ENCODE results near the gene SMAD4. TPM values are rescaled to one million over a fixed set of nuclear protein-coding genes. Genes with fewer than 3 reads are reported as not detected.

Gene SMAD4
- total and polyA plus RNA-seq, 5 donors: 14.8 to 98.2 (median 92.0) TPM

- Histone ChIP-seq H3K4me3 (ENCODE audit: low read length) (no peak overlapping the region), H3K27me3 (ENCODE audit: control insufficient read depth, insufficient read depth) (no peaks in the 10 kb centered on the region), H3K27ac (ENCODE audit: low read length) (no peak overlapping the region), H3K4me1 (ENCODE audit: control insufficient read depth, insufficient read depth, low read length) (peaks cover 4% of the 10 kb centered on the region), H3K9me3 (ENCODE audit: control insufficient read depth, low read length) (no peaks in the 10 kb centered on the region)
- DNase-seq (no peak), ATAC-seq (no peak)
- intact Hi-C loops (cut with DNase I): no loop called here
- 90% methylated on average over 5 of the region's 5 CpGs for WGBS
These were observed 23.8 kb upstream of the SMAD4 start for GRCh38 chr18:51006061-51006818.

GRCh38 chr18:51006948-51007789 lies 22.8 kb upstream of the SMAD4 start:
- H3K9me3 ChIP-seq (ENCODE audit: control insufficient read depth, low read length): no peaks in the 10 kb centered on the region
- no peak overlapping the region for H3K4me3 ChIP-seq (ENCODE audit: low read length)
- no peaks in the 10 kb centered on the region for H3K27me3 ChIP-seq (ENCODE audit: control insufficient read depth, insufficient read depth)
- WGBS: 54% methylated on average over 13 of the region's 13 CpGs
- H3K27ac ChIP-seq (ENCODE audit: low read length): no peak overlapping the region
- intact Hi-C loops (cut with DNase I): no loop called here
- DNase-seq (peak in 1 of 3 donors; percentile 25), ATAC-seq (no peak)
- peaks cover 4% of the 10 kb centered on the region for H3K4me1 ChIP-seq (ENCODE audit: control insufficient read depth, insufficient read depth, low read length)

- Histone ChIP-seq H3K27ac (ENCODE audit: low read length) (no peak overlapping the region), H3K4me1 (ENCODE audit: control insufficient read depth, insufficient read depth, low read length) (peaks cover 4% of the 10 kb centered on the region), H3K9me3 (ENCODE audit: control insufficient read depth, low read length) (no peaks in the 10 kb centered on the region), H3K27me3 (ENCODE audit: control insufficient read depth, insufficient read depth) (no peaks in the 10 kb centered on the region), H3K4me3 (ENCODE audit: low read length) (no peak overlapping the region)
- ATAC-seq (no peak), DNase-seq (no peak)
- WGBS: 52% methylated on average over 1 of the region's 1 CpG
- intact Hi-C loops (cut with DNase I): no loop called here
These were observed 22.2 kb upstream of the SMAD4 start for GRCh38 chr18:51007790-51008139.

GRCh38 chr18:51009072-51009471 lies 20.9 kb upstream of the SMAD4 start:
- Histone ChIP-seq H3K4me1 (ENCODE audit: control insufficient read depth, insufficient read depth, low read length) (peaks cover 4% of the 10 kb centered on the region), H3K27ac (ENCODE audit: low read length) (no peak overlapping the region), H3K27me3 (ENCODE audit: control insufficient read depth, insufficient read depth) (no peaks in the 10 kb centered on the region), H3K4me3 (ENCODE audit: low read length) (no peak overlapping the region), H3K9me3 (ENCODE audit: control insufficient read depth, low read length) (no peaks in the 10 kb centered on the region)
- ATAC-seq (peak in 1 of 2 donors; percentile 32), DNase-seq (no peak)
- intact Hi-C loops (cut with DNase I): no loop called here

DNA sequence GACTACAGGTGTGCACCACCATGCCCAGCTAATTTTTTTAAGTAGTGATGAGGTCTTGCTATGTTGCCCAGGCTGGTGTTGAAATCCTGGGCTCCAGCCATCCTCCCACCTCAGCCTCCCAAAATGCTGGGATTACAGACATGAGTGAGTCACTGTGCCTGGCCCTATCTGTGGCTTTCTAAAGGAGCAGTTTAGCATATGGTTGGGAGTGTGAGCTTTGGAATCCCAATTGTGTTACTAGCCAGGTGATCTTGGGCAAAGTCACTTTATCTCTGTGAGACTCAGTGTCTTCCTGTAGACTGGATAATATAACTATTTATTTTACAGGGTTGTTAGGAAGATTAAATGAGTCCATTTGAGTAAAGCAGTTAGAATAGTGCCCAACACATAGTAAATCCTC lies 19.8 kb upstream of the SMAD4 start:
- DNase-seq: no peak
- intact Hi-C loops (cut with DNase I): no loop called here
- Histone ChIP-seq H3K4me1 (ENCODE audit: control insufficient read depth, insufficient read depth, low read length) (peaks cover 4% of the 10 kb centered on the region), H3K27me3 (ENCODE audit: control insufficient read depth, insufficient read depth) (no peaks in the 10 kb centered on the region), H3K9me3 (ENCODE audit: control insufficient read depth, low read length) (no peaks in the 10 kb centered on the region), H3K4me3 (ENCODE audit: low read length) (no peak overlapping the region), H3K27ac (ENCODE audit: low read length) (no peak overlapping the region)
- no peak for ATAC-seq

DNA sequence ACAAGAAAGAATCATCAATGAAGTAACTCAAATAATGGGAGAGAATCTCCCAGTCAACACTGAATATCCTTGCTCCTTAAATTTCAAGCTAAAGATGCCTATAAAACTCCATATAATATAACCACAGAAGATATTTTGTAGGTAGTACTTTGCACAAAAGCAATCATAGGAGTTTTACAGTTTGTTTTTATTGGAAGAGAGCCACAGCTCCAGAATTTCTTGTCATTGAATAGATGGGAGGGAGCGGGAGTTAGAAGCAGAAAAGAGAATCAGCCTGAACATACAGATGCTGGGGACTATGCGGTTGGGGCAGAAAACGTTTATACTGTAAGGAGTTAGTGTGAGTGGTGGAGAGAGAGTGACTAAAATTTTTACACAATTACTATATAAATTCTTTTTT lies 18.3 kb upstream of the SMAD4 start:
- no peaks in the 10 kb centered on the region for H3K27me3 ChIP-seq (ENCODE audit: control insufficient read depth, insufficient read depth)
- peaks cover 4% of the 10 kb centered on the region for H3K4me1 ChIP-seq (ENCODE audit: control insufficient read depth, insufficient read depth, low read length)
- ATAC-seq (no peak), DNase-seq (no peak)
- no peaks in the 10 kb centered on the region for H3K9me3 ChIP-seq (ENCODE audit: control insufficient read depth, low read length)
- no peak overlapping the region for H3K4me3 ChIP-seq (ENCODE audit: low read length)
- intact Hi-C loops (cut with DNase I): no loop called here
- no peak overlapping the region for H3K27ac ChIP-seq (ENCODE audit: low read length)
- WGBS: 63% methylated on average over 3 of the region's 3 CpGs

GRCh38 chr18:51012441-51012840 lies 17.6 kb upstream of the SMAD4 start:
- H3K9me3 ChIP-seq (ENCODE audit: control insufficient read depth, low read length): no peaks in the 10 kb centered on the region
- no peak for DNase-seq
- H3K27me3 ChIP-seq (ENCODE audit: control insufficient read depth, insufficient read depth): no peaks in the 10 kb centered on the region
- no peak overlapping the region for H3K4me3 ChIP-seq (ENCODE audit: low read length)
- ATAC-seq: no peak
- intact Hi-C loops (cut with DNase I): no loop called here
- H3K4me1 ChIP-seq (ENCODE audit: control insufficient read depth, insufficient read depth, low read length): peaks cover 4% of the 10 kb centered on the region
- no peak overlapping the region for H3K27ac ChIP-seq (ENCODE audit: low read length)
- 84% methylated on average over 3 of the region's 3 CpGs for WGBS

DNA sequence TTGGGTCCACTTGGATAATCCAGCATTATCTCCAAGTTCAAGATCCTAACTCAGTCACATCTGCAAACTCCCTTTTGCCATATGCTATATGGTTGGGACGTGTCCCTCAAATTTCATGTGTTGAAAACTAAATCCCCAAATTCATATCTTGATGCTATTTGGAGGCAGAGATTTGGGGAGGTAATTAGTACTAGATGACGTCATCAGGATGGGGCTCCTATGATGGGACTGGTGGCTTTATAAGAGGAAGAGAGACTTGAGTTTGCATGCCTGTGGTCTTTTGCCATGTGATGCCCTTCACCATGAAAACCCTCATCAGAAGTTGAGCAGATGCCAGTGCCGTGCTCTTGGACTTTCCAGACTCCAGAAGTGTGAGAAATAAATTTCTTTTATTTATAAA lies 16.8 kb upstream of the SMAD4 start:
- ATAC-seq: no peak
- no peak for DNase-seq
- 94% methylated on average over 3 of the region's 3 CpGs for WGBS

DNA sequence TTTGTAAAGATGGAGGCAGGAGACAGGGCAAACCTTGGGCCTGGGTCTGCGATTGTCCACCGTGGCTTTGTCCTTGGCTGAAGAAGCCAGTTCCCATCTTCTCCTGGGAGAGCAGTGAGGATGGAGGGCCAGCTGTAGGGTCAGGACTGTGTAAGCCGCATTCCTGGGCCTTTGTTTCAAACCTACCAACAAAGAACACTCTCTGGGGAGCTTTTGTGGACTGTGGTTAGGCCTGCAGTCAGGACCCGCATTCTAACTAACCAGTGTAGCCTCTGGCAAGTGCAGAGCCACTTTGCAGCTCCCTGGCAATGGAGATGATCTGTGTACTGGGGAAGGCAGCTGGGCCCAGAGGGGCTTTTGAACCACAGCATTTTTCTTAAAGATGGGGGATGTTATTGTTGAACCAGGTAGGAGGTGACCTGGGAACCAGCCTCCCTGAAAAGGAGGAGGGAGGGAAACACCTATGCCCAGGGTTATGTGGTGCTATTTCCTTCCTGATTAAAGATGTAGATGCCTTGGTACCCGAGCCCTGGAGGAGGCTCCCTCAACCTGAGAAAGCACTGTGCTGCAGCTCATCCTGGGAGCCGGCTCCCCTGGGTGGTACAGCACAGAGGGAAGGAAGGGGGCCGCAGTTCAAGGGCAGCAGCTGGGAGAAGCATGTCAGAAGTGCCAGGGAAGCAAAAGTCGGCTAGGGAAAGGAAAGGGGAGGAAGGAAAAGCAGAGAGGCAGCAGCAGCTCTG lies 12.7 kb upstream of the SMAD4 start:
- no peaks in the 10 kb centered on the region for H3K4me1 ChIP-seq (ENCODE audit: control insufficient read depth, insufficient read depth, low read length)
- H3K4me3 ChIP-seq (ENCODE audit: low read length): no peak overlapping the region
- WGBS: 76% methylated on average over 8 of the region's 8 CpGs
- H3K27ac ChIP-seq (ENCODE audit: low read length): no peak overlapping the region
- ATAC-seq (no peak), DNase-seq (peak in 1 of 3 donors; percentile 24)
- H3K9me3 ChIP-seq (ENCODE audit: control insufficient read depth, low read length): no peaks in the 10 kb centered on the region
- no peaks in the 10 kb centered on the region for H3K27me3 ChIP-seq (ENCODE audit: control insufficient read depth, insufficient read depth)
- intact Hi-C loops (cut with DNase I): no loop called here

More for the DNA sequence above, 16.8 kb upstream of the SMAD4 start:
- H3K4me1 ChIP-seq (ENCODE audit: control insufficient read depth, insufficient read depth, low read length): no peaks in the 10 kb centered on the region
- no peaks in the 10 kb centered on the region for H3K9me3 ChIP-seq (ENCODE audit: control insufficient read depth, low read length)
- intact Hi-C loops (cut with DNase I): no loop called here
- H3K27ac ChIP-seq (ENCODE audit: low read length): no peak overlapping the region
- H3K27me3 ChIP-seq (ENCODE audit: control insufficient read depth, insufficient read depth): no peaks in the 10 kb centered on the region
- H3K4me3 ChIP-seq (ENCODE audit: low read length): no peak overlapping the region

DNA sequence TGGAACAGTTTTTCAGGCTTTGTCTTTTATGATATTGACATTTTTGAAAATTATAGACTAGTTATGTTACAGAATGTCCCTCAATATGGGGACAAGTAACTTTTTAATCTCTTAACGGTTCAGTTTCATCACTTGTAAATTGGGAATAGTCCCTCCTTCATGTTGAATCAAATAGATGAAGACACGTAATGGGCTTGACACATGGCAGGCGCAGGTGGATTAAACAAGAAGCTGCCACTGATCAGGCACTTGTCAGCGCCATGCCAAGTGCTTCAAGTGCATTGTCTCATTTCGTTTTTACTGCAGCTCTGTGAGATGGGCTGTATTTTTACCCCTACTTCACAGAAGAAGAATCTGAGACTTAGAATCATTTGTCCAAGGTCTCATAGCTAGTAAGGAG lies 9.5 kb upstream of the SMAD4 start:
- no peaks in the 10 kb centered on the region for H3K4me1 ChIP-seq (ENCODE audit: control insufficient read depth, insufficient read depth, low read length)
- H3K9me3 ChIP-seq (ENCODE audit: control insufficient read depth, low read length): no peaks in the 10 kb centered on the region
- peak in 1 of 3 donors; percentile 28 for DNase-seq
- no peak overlapping the region for H3K4me3 ChIP-seq (ENCODE audit: low read length)
- H3K27me3 ChIP-seq (ENCODE audit: control insufficient read depth, insufficient read depth): no peaks in the 10 kb centered on the region
- intact Hi-C loops (cut with DNase I): loop anchor here in 1 of 4 donors (10.0 kb wide), 1 partner anchor 46 kb away; no protein-coding TSS in a partner anchor
- WGBS: 71% methylated on average over 5 of the region's 5 CpGs
- H3K27ac ChIP-seq (ENCODE audit: low read length): no peak overlapping the region
- ATAC-seq: no peak

All from right cardiac atrium (tissue), 5 donors.